AG04449 (cell line): ENCODE measurements around the gene CDK6.
A peak's percentile ranks its signal among the peaks of the same experiment; 100 is the strongest.

Experiments used
- CTCF ChIA-PET: fragments of 350-600 bp; formaldehyde crosslinking; extraction: SDS; loops from one replicate; lab custom pipeline; 2021; ENCODE audit warnings: antibody characterized with exemption; lab: Yijun Ruan, JAX
- POLR2A ChIA-PET: fragments of 400-600, 350-600 bp; formaldehyde crosslinking; extraction: SDS; loops from one replicate; lab custom pipeline; 2020; ENCODE audit warnings: antibody characterized with exemption, inconsistent platforms; lab: Yijun Ruan, JAX
- DNase-seq: peaks from one replicate; pipeline ENCODE4 v3.0.0-alpha.2; 2010; ENCODE audit warnings: low read depth, low spot score
- H3K4me3 ChIP-seq: 2 replicates; pipeline ENCODE4 v1.5.1; 2011; ENCODE audit warnings: low read depth, mild to moderate bottlenecking, control low read depth, low read length
- TF ChIP-seq, protein P1 (sequence below): IDR thresholded peaks from one replicate; pipeline ENCODE4 v1.5.1; 2011; ENCODE audit warnings: mild to moderate bottlenecking, moderate library complexity, low read length, control low read depth, inconsistent platforms; ENCODE audit not compliant: insufficient read depth; ENCODE audit errors: missing control alignments

CDK6 gene

DNA sequence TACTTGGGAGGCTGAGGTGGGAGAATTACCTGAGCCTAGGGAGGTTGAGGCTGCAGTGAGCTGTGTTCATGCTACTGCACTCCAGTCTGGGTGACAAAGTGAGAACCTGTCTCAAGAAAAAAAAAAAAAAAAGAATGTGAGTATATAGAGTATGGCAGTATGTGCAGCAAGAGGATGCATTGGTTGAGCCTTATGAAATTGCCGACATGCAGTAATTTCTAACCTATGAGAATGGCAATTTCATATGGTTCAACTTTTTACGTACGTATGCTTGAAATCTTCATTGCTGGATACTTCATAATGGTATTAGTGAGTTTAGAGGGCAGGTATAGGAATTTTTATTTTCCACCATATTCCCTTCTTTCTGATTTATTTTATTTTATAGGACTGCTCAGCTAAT lies 241.6 kb downstream of the CDK6 start:
- POLR2A ChIA-PET = no interaction called here
- H3K4me3 ChIP-seq = no peak overlapping the region
- CTCF ChIA-PET = interaction anchor here (1.5 to 2.9 kb wide), 3 partner anchors 8 to 17 kb away, joined by 5 to 11 read pairs (median 8); no protein-coding TSS in a partner anchor
- DNase-seq = no peak
- TF ChIP-seq, protein P1, sequence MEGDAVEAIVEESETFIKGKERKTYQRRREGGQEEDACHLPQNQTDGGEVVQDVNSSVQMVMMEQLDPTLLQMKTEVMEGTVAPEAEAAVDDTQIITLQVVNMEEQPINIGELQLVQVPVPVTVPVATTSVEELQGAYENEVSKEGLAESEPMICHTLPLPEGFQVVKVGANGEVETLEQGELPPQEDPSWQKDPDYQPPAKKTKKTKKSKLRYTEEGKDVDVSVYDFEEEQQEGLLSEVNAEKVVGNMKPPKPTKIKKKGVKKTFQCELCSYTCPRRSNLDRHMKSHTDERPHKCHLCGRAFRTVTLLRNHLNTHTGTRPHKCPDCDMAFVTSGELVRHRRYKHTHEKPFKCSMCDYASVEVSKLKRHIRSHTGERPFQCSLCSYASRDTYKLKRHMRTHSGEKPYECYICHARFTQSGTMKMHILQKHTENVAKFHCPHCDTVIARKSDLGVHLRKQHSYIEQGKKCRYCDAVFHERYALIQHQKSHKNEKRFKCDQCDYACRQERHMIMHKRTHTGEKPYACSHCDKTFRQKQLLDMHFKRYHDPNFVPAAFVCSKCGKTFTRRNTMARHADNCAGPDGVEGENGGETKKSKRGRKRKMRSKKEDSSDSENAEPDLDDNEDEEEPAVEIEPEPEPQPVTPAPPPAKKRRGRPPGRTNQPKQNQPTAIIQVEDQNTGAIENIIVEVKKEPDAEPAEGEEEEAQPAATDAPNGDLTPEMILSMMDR = no peak

DNA sequence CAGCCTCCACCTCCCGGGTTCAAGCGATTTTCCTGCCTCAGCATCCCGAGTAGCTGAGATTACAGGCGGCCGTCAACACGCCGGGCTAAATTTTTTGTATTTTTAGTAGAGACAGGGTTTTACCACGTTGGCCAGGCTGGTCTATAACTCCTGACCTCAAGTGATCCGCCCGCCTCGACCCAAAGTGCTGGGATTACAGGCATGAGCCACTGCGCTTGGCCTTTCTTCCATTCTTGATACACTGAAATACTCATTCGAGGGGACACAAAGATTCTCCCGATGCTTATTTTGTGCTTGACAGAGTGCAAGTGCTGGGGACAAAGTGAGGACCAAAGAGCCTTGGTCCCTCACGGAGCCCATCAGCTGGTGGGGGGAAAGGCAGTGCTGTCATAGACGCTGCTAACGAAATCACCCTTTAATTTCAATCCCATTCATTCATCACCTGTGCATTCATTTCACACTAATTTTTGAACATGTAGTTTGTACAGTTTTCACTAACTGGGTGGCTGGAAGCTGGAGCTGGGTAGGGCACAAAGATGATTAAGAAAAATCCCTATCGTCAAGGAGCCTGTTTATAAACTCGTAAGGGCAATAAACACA lies 245.6 kb downstream of the CDK6 start:
- H3K4me3 ChIP-seq = peak overlapping the region; percentile 87
- TF ChIP-seq, protein P1 = no peak
- ChIA-PET POLR2A (interaction anchor here (1.5 kb wide), 2 partner anchors 10 to 22 kb away, joined by 5 to 8 read pairs; no protein-coding TSS in a partner anchor), CTCF (interaction anchor here (0.6 to 5.1 kb wide), 16 partner anchors 8 to 634 kb away, joined by 3 to 41 read pairs (median 4); no protein-coding TSS in a partner anchor)
- DNase-seq = no peak

DNA sequence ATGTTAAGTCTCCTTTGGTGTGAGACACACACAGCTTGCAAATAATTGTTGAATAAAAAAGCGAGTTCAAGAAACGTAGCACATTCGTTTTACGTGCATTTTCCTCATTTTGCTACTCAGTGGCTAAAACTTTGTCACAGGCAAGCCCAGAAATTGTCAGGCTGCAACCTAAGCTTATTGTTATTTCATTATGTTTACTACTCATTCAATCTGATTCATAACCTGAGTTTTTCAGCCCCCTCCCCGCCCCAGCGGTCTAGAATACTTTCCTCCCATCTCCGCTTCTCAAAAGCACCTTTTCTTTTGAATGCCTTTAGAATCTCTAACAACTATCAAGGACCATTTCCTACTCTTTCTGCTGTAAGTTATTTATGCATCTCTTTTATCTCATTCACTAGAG lies 247.3 kb downstream of the CDK6 start:
- ChIA-PET CTCF (interaction anchor here (2.1 to 5.1 kb wide), 3 partner anchors 8 to 22 kb away, joined by 9 to 41 read pairs (median 17); no protein-coding TSS in a partner anchor), POLR2A (interaction anchor here (1.0 kb wide), 1 partner anchor 58 kb away, joined by 4 read pairs; no protein-coding TSS in a partner anchor)
- peak overlapping the region; percentile 87 for H3K4me3 ChIP-seq
- TF ChIP-seq, protein P1 = no peak
- DNase-seq = no peak

DNA sequence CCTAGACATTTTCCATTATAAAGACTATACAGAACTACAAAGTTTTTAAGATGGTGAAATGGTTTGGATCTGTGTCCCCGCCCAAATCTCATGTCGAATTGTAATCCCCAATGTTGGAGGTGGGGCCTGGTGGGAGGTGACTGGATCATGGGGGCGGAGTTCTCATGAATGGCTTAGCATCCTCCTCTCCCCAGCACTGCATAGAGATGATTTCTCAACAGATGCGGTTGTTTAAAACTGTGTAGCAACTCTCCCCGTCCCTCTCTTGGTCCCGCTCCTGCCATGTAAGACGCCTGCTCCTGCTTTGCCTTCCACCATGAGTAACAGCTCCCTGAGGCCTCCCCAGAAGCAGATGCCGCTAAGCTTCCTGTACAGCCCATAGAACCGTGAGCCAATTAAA lies 247.8 kb downstream of the CDK6 start:
- TF ChIP-seq, protein P1 = no peak
- CTCF ChIA-PET = interaction anchor here (0.7 to 5.1 kb wide), 3 partner anchors 8 to 24 kb away, joined by 4 to 41 read pairs (median 17); no protein-coding TSS in a partner anchor
- POLR2A ChIA-PET = interaction anchor here (1.0 kb wide), 1 partner anchor 58 kb away, joined by 4 read pairs; no protein-coding TSS in a partner anchor
- H3K4me3 ChIP-seq = peak overlapping the region; percentile 87
- DNase-seq = no peak

DNA sequence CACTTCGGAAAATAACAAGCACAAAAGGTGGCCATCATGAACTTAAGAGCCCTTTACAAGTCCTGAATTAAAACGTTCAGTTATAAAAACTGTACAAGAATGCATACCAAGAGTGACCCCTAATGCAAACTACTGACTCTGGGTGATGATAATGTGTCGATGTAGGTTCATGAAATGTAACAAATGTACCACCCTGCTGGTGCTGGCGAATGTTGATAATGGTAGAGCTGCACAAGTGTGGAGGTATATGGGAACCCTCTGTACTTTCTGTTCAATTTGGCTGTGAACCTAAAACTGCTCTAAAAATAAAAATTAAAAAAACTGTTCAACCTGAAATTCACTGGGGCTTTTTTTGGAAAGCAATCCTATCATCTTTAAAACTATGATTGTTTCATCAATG lies 249.5 kb downstream of the CDK6 start:
- no peak for DNase-seq
- no peak overlapping the region for H3K4me3 ChIP-seq
- TF ChIP-seq, protein P1 = no peak
- ChIA-PET POLR2A (no interaction called here), CTCF (interaction anchor here (1.3 kb wide), 1 partner anchor 12 kb away, joined by 4 read pairs; no protein-coding TSS in a partner anchor)

- H3K4me3 ChIP-seq = no peak overlapping the region
- POLR2A ChIA-PET = no interaction called here
- no peak for DNase-seq
- TF ChIP-seq, protein P1 = no peak
- CTCF ChIA-PET = interaction anchor here (1.3 to 1.4 kb wide), 2 partner anchors 12 to 58 kb away, joined by 4 read pairs; partner anchors contain the start of genes PEX1 and RBM48
Measured at GRCh38 chr7:92586403-92586802, 250.0 kb downstream of the CDK6 start.
